Testis (tissue), 2 donors: ENCODE measurements around the gene LRRC27.

ENCODE experiments used
- CTCF ChIP-seq, 3 experiments: fragments of 450-650 bp in 2 of 3; fragments of 200-600 bp in 1 of 3; sonication (generic) in 1 of 3; IDR thresholded peaks; one replicate each; pipeline ENCODE4 v1.5.1; 2016 to 2019; ENCODE audit warnings: antibody characterized with exemption in 3 of 3, mild to moderate bottlenecking in 2 of 3, moderate library complexity in 1 of 3
- POLR2A ChIP-seq: fragments of 450-650 bp; IDR thresholded peaks from one replicate; pipeline ENCODE4 v1.6.1; 2017; ENCODE audit warnings: antibody characterized with exemption, mild to moderate bottlenecking, moderate library complexity

GRCh38 chr10:132382231-132382922, 50.4 kb downstream of the LRRC27 start:
- TF ChIP-seq CTCF (IDR thresholded peaks at IDR 0.05) (no peak), POLR2A (no peak)
